ENCODE measurements around the gene TNFRSF1A. TPM values are rescaled to one million over a fixed set of nuclear protein-coding genes. Genes with fewer than 3 reads are reported as not detected.

TNFRSF1A gene
- total RNA-seq, result 185 TPM
- long read RNA-seq, transcript TNFRSF1A-201 (10 exons, 2,223 nt), result major isoform, 142 of 207 reads
- long read RNA-seq, partial matches to known transcripts, result 29 of 207 reads
- long read RNA-seq, other reads (novel, unspliced or antisense), result 35 of 207 reads

DNA sequence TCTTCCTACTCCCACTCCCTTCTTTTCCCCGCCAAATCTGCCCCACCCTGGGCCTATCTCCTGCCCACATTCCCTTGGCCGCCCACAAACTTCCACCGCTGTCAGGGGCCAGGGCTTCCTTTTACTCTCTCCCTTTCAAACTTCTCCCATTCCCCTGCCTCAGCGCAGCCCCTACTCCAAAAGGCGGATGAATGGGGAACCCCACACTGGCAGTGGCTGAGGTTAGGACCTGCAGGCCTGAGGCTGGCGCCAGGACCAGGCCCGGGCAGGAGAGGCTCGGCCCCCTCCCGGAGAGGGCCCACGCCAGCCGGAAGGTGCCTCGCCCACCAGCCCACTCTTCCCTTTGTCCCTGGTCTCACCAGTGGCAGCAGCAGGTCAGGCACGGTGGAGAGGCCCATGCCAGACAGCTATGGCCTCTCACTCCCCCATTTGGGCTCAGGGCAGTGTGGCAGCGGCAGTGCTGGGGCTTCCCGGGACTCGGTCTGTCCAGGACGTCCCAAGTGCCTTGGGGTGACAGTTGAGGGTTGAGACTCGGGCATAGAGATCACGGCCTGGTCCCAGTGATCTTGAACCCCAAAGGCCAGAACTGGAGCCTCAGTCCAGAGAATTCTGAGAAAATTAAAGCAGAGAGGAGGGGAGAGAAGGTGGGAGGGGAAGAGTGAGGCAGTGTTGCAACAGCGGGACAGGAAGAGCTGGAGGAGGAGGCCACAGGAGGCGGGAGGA, at the start of gene TNFRSF1A:
Gene TNFRSF1A, minus strand, starts transcription at position 660 of the 723 bp plus-strand sequence. Its CDS starts 262 bp downstream, at position 398.
- intact Hi-C loops (cut with DNase I), result loop anchor here (5.0 kb wide), 1 partner anchor 36 kb away; the partner anchor contains the start of gene SCNN1A
- DNase-seq (peak; percentile 80), ATAC-seq (peak; percentile 83)
- peak within 1 kb of the TSS; percentile 100 for H3K4me3 ChIP-seq
- peaks cover 60% of the 10 kb centered on the region for H3K4me1 ChIP-seq
- peak within 1 kb of the TSS; percentile 99 for H3K27ac ChIP-seq
- no peaks in the 10 kb centered on the region for H3K27me3 ChIP-seq
- H3K36me3 ChIP-seq, result peaks cover 9% of the 10 kb centered on the region
- TF ChIP-seq, protein P1, sequence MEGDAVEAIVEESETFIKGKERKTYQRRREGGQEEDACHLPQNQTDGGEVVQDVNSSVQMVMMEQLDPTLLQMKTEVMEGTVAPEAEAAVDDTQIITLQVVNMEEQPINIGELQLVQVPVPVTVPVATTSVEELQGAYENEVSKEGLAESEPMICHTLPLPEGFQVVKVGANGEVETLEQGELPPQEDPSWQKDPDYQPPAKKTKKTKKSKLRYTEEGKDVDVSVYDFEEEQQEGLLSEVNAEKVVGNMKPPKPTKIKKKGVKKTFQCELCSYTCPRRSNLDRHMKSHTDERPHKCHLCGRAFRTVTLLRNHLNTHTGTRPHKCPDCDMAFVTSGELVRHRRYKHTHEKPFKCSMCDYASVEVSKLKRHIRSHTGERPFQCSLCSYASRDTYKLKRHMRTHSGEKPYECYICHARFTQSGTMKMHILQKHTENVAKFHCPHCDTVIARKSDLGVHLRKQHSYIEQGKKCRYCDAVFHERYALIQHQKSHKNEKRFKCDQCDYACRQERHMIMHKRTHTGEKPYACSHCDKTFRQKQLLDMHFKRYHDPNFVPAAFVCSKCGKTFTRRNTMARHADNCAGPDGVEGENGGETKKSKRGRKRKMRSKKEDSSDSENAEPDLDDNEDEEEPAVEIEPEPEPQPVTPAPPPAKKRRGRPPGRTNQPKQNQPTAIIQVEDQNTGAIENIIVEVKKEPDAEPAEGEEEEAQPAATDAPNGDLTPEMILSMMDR (IDR thresholded peaks at IDR 0.05), result no peak
- no peaks in the 10 kb centered on the region for H3K9me3 ChIP-seq

DNA sequence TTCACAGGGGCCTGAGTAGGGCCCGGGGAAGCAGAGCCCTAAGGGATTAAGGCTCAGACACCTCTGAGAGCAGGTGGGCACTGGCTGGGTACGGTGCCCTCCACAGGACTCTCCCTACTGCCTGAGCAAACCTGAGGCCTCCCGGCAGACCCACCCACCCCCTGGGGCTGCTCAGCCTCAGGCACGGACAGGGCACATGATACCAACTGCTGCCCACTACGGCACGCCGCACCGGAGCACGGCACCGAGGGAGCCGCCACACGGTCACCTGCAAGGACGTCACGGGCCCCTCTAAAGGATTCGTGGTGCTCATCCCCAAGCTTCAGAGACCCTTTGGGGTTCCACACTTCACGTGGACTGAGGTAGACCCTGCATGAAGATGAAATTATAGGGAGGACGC, 49.1 kb upstream of the TNFRSF1A start:
- Histone ChIP-seq H3K36me3 (peaks cover 53% of the 10 kb centered on the region), H3K27me3 (no peaks in the 10 kb centered on the region), H3K4me3 (no peak overlapping the region), H3K9me3 (no peaks in the 10 kb centered on the region), H3K4me1 (peaks cover 16% of the 10 kb centered on the region), H3K27ac (no peak overlapping the region)
- intact Hi-C loops (cut with DNase I), result no loop called here
- DNase-seq (no peak), ATAC-seq (no peak)
- TF ChIP-seq, protein P1 (IDR thresholded peaks at IDR 0.05), result no peak

DNA sequence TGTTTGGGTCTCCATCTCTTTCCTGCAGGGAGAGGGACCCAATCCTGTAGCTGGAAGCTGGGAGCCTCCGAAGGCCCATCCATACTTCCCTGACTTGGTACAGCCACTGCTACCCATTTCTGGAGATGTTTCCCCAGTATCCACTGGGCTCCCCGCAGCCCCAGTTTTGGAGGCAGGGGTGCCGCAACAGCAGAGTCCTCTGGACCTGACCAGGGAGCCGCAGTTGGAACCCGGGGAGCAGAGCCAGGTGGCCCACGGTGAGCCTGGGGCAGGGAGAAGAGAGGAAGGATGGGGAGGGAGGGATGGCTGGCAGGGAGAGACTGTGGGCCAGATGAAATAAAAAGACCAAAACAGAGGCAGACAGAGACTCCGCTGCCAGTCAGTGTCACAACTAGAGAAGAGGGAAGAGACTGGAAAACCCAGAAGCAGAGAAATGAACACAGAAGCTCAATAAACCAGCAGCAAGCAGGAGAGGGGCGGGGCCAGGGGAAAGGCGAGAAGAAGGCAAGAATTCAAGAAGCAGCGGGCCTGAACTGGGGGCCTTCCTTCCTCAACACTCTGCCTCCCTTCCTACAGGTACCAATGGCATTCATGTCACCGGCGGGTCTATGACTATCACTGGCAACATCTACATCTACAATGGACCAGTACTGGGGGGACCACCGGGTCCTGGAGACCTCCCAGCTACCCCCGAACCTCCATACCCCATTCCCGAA, 48.4 kb upstream of the TNFRSF1A start:
- Histone ChIP-seq H3K27ac (no peak overlapping the region), H3K4me3 (no peak overlapping the region), H3K9me3 (no peaks in the 10 kb centered on the region), H3K4me1 (peaks cover 21% of the 10 kb centered on the region), H3K36me3 (peaks cover 56% of the 10 kb centered on the region), H3K27me3 (no peaks in the 10 kb centered on the region)
- intact Hi-C loops (cut with DNase I), result no loop called here
- no peak for ATAC-seq
- no peak for DNase-seq
- TF ChIP-seq, protein P1 (IDR thresholded peaks at IDR 0.05), result no peak

DNA sequence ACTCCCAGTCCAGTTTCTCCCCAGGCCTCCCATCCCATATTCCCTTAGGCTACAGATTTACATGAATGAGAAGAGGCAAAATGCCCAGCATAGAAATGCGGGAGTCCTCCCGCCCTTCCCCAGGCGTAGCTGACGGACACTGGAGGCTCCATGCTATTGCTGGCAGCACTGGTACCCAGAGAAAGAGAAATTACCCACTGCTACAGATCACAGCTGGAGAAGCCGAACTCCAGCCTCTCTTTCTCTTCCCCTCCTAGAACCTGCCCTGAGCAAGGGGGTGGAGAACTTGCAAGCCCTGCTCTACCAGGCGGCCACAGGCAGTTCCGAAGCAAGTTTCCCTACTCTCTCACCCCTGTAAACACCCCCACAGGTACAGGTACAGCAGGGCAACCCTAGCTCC, 45.7 kb upstream of the TNFRSF1A start:
- intact Hi-C loops (cut with DNase I), result no loop called here
- peaks cover 56% of the 10 kb centered on the region for H3K36me3 ChIP-seq

DNA sequence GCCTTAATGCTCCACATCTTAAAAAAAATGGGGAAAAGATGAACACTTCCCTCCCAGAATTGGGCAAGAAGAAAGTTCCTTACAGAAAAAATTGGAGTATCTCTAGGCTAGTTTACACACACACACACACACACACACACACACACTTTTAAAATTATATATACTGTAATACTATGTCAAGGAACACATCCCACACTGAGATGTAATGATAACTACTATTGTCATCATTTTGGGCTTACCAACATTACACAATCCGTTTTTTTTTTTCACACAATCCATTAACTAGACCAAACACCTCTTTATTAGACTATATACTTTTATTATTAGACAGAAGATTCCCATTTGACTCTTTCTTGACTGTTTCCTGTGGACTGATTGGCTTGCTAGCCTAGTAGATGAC, 44.6 kb upstream of the TNFRSF1A start:
- Histone ChIP-seq H3K4me1 (peaks cover 22% of the 10 kb centered on the region), H3K27me3 (no peaks in the 10 kb centered on the region), H3K4me3 (no peak overlapping the region), H3K9me3 (no peaks in the 10 kb centered on the region), H3K27ac (no peak overlapping the region), H3K36me3 (peaks cover 52% of the 10 kb centered on the region)
- no peak for DNase-seq
- TF ChIP-seq, protein P1 (IDR thresholded peaks at IDR 0.05), result no peak
- ATAC-seq, result no peak
- intact Hi-C loops (cut with DNase I), result no loop called here

More for the DNA sequence above, 45.7 kb upstream of the TNFRSF1A start:
- H3K9me3 ChIP-seq, result no peaks in the 10 kb centered on the region
- H3K4me3 ChIP-seq, result no peak overlapping the region
- DNase-seq (no peak), ATAC-seq (no peak)
- no peak overlapping the region for H3K27ac ChIP-seq
- TF ChIP-seq, protein P1 (IDR thresholded peaks at IDR 0.05), result no peak
- peaks cover 33% of the 10 kb centered on the region for H3K4me1 ChIP-seq
- no peaks in the 10 kb centered on the region for H3K27me3 ChIP-seq
